Measurements from ENCODE around the gene SLC7A8. TPM values are rescaled to one million over a fixed set of nuclear protein-coding genes. Genes with fewer than 3 reads are reported as not detected.
"Not testable (repeated sequence)": the region's sequence is repeated elsewhere in the genome, so short reads cannot be mapped to it uniquely, and the experiment has no call there.

The SLC7A8 gene
- total RNA-seq (2014; rRNA removed; shearing (Covaris generic); ENCODE audit: low replicate concordance): 0.13 and 8.4 TPM in 2 replicates

- H3K27me3 ChIP-seq: no peaks in the 10 kb centered on the region
- no peak for DNase-seq
- H3K36me3 ChIP-seq: no peaks in the 10 kb centered on the region
- no peak within 1 kb of the TSS for H3K4me3 ChIP-seq
- no peaks in the 10 kb centered on the region for H3K9me3 ChIP-seq
These were observed at the start of gene SLC7A8 for GRCh38 chr14:23183479-23183878. SLC7A8 (minus strand) TSS chr14:23183660; CDS start chr14:23182914, 746 bp downstream.

- not testable (repeated sequence) for H3K27me3 ChIP-seq, H3K9me3 ChIP-seq, DNase-seq, H3K4me3 ChIP-seq, H3K36me3 ChIP-seq
These were observed 48.9 kb upstream of the SLC7A8 start for GRCh38 chr14:23232241-23232808.

DNA sequence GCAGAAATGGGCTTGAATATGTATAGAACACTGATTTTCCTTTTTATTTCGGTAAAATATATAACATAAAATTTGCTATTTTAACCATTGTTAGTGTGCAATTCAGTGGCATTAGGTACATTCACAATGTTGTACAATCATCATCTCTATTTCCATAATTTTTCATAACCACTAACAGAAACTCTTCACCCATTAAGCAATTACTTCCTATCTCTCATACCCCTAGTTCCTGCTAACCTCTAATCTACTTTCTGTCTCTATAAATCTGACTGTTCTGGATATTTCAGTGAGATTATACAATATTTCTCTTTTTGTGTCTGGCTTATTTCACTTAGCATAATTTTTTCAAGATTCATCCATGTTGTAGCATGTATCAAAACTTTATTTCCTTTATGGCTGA lies 45.4 kb upstream of the SLC7A8 start:
- Histone ChIP-seq H3K27me3 (no peaks in the 10 kb centered on the region), H3K4me3 (no peak overlapping the region), H3K9me3 (no peaks in the 10 kb centered on the region), H3K36me3 (no peaks in the 10 kb centered on the region)
- no peak for DNase-seq

- H3K36me3 ChIP-seq: no peaks in the 10 kb centered on the region
- H3K9me3 ChIP-seq: no peaks in the 10 kb centered on the region
- H3K27me3 ChIP-seq: no peaks in the 10 kb centered on the region
- no peak overlapping the region for H3K4me3 ChIP-seq
- DNase-seq: no peak
These were observed 44.1 kb upstream of the SLC7A8 start for GRCh38 chr14:23227566-23227965.

DNA sequence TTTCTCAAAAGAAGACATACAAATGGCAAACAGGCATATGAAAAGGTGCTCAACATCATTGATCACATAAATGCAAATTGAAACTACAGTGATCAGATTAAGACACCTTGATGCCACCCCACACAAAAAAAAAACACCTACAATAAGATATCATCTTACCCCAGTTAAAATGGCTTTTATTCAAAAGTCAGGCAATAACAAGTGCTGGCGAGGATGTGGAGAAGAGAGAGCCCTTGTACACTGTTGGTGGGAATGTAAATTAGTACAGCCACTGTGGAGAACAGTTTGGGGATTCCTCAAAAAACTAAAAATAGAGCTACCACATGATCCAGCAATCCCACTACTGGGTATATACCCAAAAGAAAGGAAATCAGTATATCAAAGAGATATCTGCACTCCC lies 41.5 kb upstream of the SLC7A8 start:
- not testable (repeated sequence) for DNase-seq, H3K4me3 ChIP-seq, H3K36me3 ChIP-seq, H3K27me3 ChIP-seq, H3K9me3 ChIP-seq

DNA sequence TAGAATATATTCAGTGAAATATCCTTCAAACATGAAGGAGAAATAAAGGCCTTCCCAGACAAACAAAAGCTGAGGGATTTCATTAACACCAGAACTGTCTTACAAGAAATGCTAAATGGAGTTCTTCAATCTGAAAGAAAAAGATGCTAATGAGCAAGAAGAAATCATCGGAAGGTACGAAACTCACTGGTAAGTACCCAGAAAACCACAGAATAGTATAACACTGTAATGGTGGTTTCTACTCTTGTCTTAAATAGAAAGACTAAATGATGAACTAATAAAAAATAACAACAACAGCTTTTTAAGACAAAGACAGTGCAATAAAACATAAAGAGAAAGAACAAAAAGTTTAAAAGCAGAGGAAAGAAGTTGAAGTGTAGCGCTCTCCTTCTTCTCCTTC lies 35.6 kb upstream of the SLC7A8 start:
- no peaks in the 10 kb centered on the region for H3K27me3 ChIP-seq
- 0 out of 2 replicates have a peak, but pooled peaks cover 1% of the 10 kb centered on the region for H3K9me3 ChIP-seq
- no peak for DNase-seq
- no peak overlapping the region for H3K4me3 ChIP-seq
- no peaks in the 10 kb centered on the region for H3K36me3 ChIP-seq

GRCh38 chr14:23217032-23218020 lies 33.9 kb upstream of the SLC7A8 start:
- no peak for DNase-seq
- no peaks in the 10 kb centered on the region for H3K36me3 ChIP-seq

GRCh38 chr14:23215421-23215820 lies 32.0 kb upstream of the SLC7A8 start:
- H3K9me3 ChIP-seq: 0 out of 2 replicates have a peak, but pooled peaks cover 1% of the 10 kb centered on the region
- DNase-seq: no peak
- H3K27me3 ChIP-seq: no peaks in the 10 kb centered on the region
- no peak overlapping the region for H3K4me3 ChIP-seq
- no peaks in the 10 kb centered on the region for H3K36me3 ChIP-seq

More at GRCh38 chr14:23217032-23218020, 33.9 kb upstream of the SLC7A8 start:
- H3K27me3 ChIP-seq: no peaks in the 10 kb centered on the region
- no peak overlapping the region for H3K4me3 ChIP-seq
- 0 out of 2 replicates have a peak, but pooled peaks cover 1% of the 10 kb centered on the region for H3K9me3 ChIP-seq

DNA sequence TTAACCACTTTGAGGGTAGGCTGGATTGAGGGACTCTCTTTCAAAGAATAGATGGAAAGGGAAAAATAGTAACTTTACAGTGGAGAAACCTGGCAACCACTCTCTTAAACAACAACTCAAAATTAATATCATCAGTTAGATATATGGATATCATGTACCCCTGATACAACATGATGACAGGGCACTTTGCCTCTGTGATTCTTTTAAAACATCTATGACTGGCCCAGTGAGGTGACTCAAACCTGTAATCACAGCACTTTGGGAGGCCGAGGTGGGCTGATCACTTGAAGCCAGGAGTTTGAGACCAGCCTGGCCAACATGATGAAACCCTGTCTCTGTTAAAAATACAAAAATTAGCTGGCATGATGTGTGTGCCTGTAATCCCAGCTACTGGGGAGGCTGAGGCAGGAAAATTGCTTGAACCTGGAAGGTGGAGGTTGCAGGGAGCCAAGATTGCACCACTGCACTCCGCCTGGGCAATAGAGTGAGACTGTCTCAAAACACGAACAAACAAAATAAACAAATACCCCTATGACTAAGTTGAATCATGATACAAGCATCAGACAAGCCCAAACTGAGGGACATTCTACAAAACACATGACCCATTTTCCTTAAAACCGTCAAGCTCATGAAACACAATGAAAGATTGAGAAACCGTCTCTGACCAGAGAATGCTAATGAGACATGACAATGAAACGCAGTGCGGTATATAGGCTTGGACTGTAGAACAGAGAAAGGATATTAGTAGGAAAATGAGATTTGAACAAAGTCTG lies 26.4 kb upstream of the SLC7A8 start:
- no peaks in the 10 kb centered on the region for H3K9me3 ChIP-seq
- H3K27me3 ChIP-seq: no peaks in the 10 kb centered on the region
- H3K36me3 ChIP-seq: no peaks in the 10 kb centered on the region
- no peak overlapping the region for H3K4me3 ChIP-seq
- peak; percentile 1 for DNase-seq

- no peak for DNase-seq
- H3K27me3 ChIP-seq: no peaks in the 10 kb centered on the region
These were observed 24.9 kb upstream of the SLC7A8 start for GRCh38 chr14:23208324-23208723.

GRCh38 chr14:23207146-23207540 lies 23.7 kb upstream of the SLC7A8 start:
- no peak for DNase-seq
- Histone ChIP-seq H3K36me3 (no peaks in the 10 kb centered on the region), H3K4me3 (no peak overlapping the region), H3K9me3 (no peaks in the 10 kb centered on the region), H3K27me3 (no peaks in the 10 kb centered on the region)

More at GRCh38 chr14:23208324-23208723, 24.9 kb upstream of the SLC7A8 start:
- Histone ChIP-seq H3K36me3 (no peaks in the 10 kb centered on the region), H3K4me3 (no peak overlapping the region), H3K9me3 (no peaks in the 10 kb centered on the region)

GRCh38 chr14:23206422-23207145 lies 23.1 kb upstream of the SLC7A8 start:
- H3K4me3 ChIP-seq: no peak overlapping the region
- no peak for DNase-seq
- no peaks in the 10 kb centered on the region for H3K27me3 ChIP-seq
- H3K9me3 ChIP-seq: no peaks in the 10 kb centered on the region
- H3K36me3 ChIP-seq: no peaks in the 10 kb centered on the region

- Histone ChIP-seq H3K9me3 (no peaks in the 10 kb centered on the region), H3K36me3 (no peaks in the 10 kb centered on the region), H3K4me3 (no peak overlapping the region), H3K27me3 (no peaks in the 10 kb centered on the region)
- no peak for DNase-seq
These were observed 18.5 kb upstream of the SLC7A8 start for GRCh38 chr14:23202001-23202400.

DNA sequence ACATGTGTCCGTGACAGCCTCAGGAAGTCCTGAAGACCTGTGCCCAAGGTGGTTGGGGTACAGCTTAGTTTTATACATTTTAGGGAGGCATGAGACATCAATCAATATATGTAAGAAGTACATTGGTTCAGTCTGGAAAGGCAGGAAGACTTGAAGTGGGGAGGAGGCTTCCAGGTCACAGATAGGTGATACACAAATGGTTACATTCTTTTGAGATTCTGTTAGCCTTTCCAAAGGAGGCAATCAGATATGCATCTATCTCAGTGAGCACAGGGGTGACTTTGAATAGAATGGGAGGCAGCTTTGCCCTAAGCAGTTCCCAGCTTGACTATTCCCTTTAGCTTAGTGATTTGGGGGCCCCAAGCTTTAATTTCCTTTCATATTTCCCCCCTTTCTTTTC lies 15.7 kb upstream of the SLC7A8 start:
- not testable (repeated sequence) for H3K36me3 ChIP-seq, DNase-seq, H3K27me3 ChIP-seq, H3K4me3 ChIP-seq, H3K9me3 ChIP-seq

DNA sequence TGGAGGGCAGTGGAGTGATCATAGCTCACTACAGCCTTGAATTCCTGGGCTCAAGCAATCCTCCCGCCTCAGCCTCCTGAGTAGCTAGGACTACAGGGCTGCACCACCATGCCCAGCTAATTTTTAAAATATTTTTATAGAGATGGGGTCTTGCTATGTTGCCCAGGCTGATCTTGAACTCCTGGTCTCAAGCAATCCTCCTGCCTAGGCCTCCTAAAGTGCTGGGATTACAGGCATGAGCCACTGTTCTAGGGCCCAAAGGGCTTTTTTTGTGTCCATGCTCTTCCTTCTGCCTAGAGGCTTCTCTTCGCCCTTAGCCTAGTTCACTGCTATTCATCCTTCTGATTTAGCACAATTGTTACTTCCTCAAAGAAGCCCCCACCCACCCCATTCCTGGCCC lies 13.0 kb upstream of the SLC7A8 start:
- not testable (repeated sequence) for DNase-seq, H3K4me3 ChIP-seq, H3K36me3 ChIP-seq, H3K9me3 ChIP-seq, H3K27me3 ChIP-seq

DNA sequence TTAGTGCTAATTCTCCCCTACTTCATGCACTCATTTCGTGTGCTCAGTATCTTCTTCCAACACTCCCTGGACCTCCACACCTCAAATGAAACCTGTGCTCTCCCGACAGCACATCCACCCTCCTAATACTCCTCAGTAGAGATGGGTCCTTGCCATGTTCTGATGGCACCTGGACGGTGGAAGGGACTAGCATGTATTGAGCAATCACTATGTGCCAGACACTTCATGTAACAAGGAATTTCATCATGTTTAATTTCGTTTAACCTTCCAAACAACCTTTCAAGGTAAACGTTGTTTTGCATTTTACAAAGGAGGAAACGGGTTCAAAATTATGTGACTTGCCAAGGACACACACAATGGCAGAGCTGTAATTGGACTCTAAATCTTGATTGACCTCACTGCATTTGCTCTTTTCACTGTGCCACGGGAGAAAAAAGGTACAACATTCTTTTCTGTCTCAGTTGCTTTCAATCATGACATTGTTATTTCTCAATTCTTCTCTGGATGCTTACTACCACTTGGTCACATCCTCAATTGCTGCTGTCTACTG lies 12.2 kb upstream of the SLC7A8 start:
- H3K36me3 ChIP-seq: no peaks in the 10 kb centered on the region
- DNase-seq: no peak
- no peak overlapping the region for H3K4me3 ChIP-seq
- no peaks in the 10 kb centered on the region for H3K27me3 ChIP-seq
- H3K9me3 ChIP-seq: no peaks in the 10 kb centered on the region

Data from MG63 (cell line).